Measurements from ENCODE around the gene GAL. TPM values are rescaled to one million over a fixed set of nuclear protein-coding genes. Genes with fewer than 3 reads are reported as not detected.

GAL gene
- total RNA-seq, 4 donors from 2014 or later = 2.9 to 10.6 (median 4.7) TPM; not detected in 1

DNA sequence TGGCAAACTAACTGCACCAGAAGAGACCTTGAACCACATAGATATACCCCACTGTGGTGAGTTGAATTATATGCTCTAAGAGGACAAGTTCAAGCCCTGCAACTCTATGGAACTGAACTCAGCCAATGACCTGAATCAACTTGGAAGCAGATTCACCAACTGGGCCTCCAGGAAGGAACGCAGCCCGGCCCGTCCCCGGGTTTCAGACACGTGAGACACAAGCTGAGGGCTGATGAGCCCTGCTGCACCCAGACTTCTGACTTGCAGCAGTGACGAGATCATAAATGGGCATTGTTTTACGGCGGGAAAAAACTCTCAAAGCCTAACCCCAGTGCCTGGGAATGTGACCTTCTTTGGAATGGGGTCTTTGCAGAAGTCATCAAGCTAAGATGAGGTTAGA lies 28.5 kb upstream of the GAL start:
- WGBS, 2 donors (ENCODE audit: low coverage in 1 of 2) = 81 to 95% methylated on average over 3 to 4 of the region's 8 CpGs
- H3K36me3 ChIP-seq = no peaks in the 10 kb centered on the region
- no peak overlapping the region for H3K27ac ChIP-seq
- H3K9me3 ChIP-seq = peaks cover 0 to 22% (median 0%) of the 10 kb centered on the region in 3 donors
- H3K4me1 ChIP-seq = peaks cover 0 to 10% (median 0%) of the 10 kb centered on the region in 3 donors
- H3K4me3 ChIP-seq = no peak overlapping the region
- no peak for ATAC-seq
- H3K27me3 ChIP-seq = peaks cover 39% of the 10 kb centered on the region
- TF ChIP-seq POLR2A (IDR thresholded peaks at IDR 0.05) = no peak

DNA sequence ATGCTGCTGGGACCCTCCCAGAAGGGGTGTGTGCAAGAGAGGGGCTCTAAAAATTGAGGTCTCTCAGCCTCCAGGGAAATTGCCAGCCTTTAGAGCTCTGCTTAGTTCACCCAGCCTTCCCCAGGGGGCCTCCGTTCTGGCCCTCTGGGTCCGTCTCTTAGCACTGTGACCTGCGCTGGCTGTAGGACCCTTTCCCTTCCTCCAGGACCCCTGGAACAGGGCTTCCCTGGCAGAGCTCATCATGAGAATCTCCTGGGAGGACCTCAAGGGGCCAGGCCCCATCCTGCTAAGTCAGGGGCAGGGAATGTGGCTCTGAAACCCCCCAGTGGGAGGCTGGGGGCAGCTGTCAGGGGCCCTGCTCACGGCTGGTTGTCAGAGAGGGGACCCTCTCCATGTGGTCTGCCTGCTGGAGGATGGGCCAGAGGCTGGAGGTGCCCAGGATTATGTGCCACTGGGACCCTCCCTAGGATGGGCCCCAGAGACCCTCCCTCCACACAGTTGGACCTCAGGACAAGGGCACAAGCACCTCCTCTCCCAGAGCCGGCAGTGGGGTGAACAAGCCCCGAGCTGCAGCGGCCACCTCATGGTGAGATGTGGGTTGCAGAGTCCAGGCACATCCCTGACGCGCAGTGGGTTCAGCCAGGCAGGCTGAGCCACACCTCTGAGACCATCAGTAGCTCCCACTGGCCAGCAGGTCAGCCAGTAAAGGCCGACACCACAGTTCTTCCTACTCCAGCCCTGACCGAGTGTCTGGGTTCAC lies 27.1 kb upstream of the GAL start:
- H3K4me3 ChIP-seq = no peak overlapping the region
- no peak for TF ChIP-seq POLR2AphosphoS5 (IDR thresholded peaks at IDR 0.05)
- TF ChIP-seq, protein P1, sequence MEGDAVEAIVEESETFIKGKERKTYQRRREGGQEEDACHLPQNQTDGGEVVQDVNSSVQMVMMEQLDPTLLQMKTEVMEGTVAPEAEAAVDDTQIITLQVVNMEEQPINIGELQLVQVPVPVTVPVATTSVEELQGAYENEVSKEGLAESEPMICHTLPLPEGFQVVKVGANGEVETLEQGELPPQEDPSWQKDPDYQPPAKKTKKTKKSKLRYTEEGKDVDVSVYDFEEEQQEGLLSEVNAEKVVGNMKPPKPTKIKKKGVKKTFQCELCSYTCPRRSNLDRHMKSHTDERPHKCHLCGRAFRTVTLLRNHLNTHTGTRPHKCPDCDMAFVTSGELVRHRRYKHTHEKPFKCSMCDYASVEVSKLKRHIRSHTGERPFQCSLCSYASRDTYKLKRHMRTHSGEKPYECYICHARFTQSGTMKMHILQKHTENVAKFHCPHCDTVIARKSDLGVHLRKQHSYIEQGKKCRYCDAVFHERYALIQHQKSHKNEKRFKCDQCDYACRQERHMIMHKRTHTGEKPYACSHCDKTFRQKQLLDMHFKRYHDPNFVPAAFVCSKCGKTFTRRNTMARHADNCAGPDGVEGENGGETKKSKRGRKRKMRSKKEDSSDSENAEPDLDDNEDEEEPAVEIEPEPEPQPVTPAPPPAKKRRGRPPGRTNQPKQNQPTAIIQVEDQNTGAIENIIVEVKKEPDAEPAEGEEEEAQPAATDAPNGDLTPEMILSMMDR (IDR thresholded peaks at IDR 0.05) = no peak
- no peak for TF ChIP-seq EP300 (IDR thresholded peaks at IDR 0.05)
- TF ChIP-seq POLR2A (IDR thresholded peaks at IDR 0.05) = no peak
- peaks cover 0 to 22% (median 0%) of the 10 kb centered on the region in 3 donors for H3K9me3 ChIP-seq
- peaks cover 0 to 10% (median 0%) of the 10 kb centered on the region in 3 donors for H3K4me1 ChIP-seq
- H3K27ac ChIP-seq = no peak overlapping the region
- no peaks in the 10 kb centered on the region for H3K36me3 ChIP-seq
- WGBS, 2 donors (ENCODE audit: low coverage in 1 of 2) = 100% methylated on average over 3 of the region's 11 CpGs; no CpG with 5 or more reads in 1 of the 2 donors
- no peak for ATAC-seq
- H3K27me3 ChIP-seq = peaks cover 29% of the 10 kb centered on the region

DNA sequence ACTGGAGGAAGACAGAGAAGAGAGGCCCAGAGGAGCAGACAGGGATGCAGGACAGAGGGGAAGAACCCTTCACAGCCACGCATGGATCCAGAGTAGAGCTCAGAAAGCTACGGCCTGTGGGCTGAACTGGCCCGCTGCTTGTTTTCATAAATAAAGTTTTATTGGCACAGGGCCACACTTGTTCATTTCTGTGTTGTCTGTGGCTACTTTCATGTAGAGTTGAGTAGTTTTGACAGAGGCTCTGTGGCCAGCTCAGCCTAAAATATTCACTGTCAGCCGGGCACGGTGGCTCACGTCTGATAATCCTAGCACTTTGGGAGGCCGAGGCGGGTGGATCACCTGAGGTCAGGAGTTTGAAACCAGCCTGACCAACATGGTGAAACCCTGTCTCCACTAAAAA lies 26.2 kb upstream of the GAL start:
- Histone ChIP-seq H3K27ac (no peak overlapping the region), H3K4me1 (peaks cover 0 to 10% (median 0%) of the 10 kb centered on the region in 3 donors), H3K4me3 (no peak overlapping the region), H3K9me3 (peaks cover 0 to 22% (median 0%) of the 10 kb centered on the region in 3 donors), H3K36me3 (no peaks in the 10 kb centered on the region), H3K27me3 (peaks cover 22% of the 10 kb centered on the region)
- ATAC-seq = no peak
- WGBS, 2 donors (ENCODE audit: low coverage in 1 of 2) = 100% methylated on average over 1 to 3 of the region's 8 CpGs
- TF ChIP-seq EP300 (IDR thresholded peaks at IDR 0.05) (no peak), POLR2AphosphoS5 (IDR thresholded peaks at IDR 0.05) (no peak), POLR2A (IDR thresholded peaks at IDR 0.05) (no peak)
- TF ChIP-seq, protein P1 (IDR thresholded peaks at IDR 0.05) = no peak

GRCh38 chr11:68658661-68659060 lies 25.7 kb upstream of the GAL start:
- 60 to 63% methylated on average over 1 to 12 of the region's 13 CpGs for WGBS, 2 donors (ENCODE audit: low coverage in 1 of 2)
- no peak overlapping the region for H3K4me3 ChIP-seq
- no peaks in the 10 kb centered on the region for H3K36me3 ChIP-seq
- TF ChIP-seq POLR2A (IDR thresholded peaks at IDR 0.05) (no peak), EP300 (IDR thresholded peaks at IDR 0.05) (no peak), POLR2AphosphoS5 (IDR thresholded peaks at IDR 0.05) (no peak)
- TF ChIP-seq, protein P1 (IDR thresholded peaks at IDR 0.05) = no peak
- peaks cover 0 to 10% (median 0%) of the 10 kb centered on the region in 3 donors for H3K4me1 ChIP-seq
- H3K9me3 ChIP-seq = peaks cover 0 to 22% (median 0%) of the 10 kb centered on the region in 3 donors
- no peak for ATAC-seq
- peaks cover 22% of the 10 kb centered on the region for H3K27me3 ChIP-seq
- H3K27ac ChIP-seq = no peak overlapping the region

DNA sequence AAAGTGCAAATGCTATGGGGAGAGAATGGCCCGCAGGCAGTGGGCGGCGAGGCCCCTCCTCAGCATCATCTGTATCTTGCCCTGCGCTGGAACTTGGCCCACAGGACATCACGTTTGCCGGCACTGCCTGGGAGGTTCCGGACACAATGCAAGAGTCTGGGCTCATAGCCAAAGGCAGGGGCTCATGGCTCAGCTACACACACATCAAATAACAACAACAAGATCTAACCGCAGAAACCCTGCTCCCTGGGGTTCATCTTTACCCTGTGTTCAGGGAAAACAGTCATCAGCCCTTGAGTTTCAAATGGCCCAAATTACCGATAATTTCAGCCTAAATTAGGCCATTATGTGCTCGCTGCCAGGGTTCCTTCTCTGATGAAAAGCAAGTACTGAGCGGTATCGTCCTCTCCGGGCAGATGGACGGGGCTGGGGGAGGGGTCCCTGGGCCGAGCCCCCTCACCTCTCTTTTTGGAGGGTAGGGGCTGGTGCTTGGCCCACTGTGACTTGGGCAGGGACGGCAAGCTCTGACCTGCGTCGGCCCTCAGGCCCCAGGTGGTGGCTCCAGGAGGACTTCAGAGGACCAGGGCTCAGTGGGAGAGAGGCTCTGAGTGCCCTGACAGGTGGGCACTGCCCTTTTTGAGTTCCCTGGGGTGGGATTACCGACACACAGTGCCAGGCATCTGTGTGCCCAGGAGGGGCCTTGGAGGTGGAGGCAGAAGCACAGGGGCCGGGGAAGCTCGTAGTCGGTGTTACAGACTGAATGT lies 25.0 kb upstream of the GAL start:
- TF ChIP-seq POLR2A (IDR thresholded peaks at IDR 0.05) = no peak
- TF ChIP-seq, protein P1 (IDR thresholded peaks at IDR 0.05) = no peak
- no peak for TF ChIP-seq POLR2AphosphoS5 (IDR thresholded peaks at IDR 0.05)
- no peak for TF ChIP-seq EP300 (IDR thresholded peaks at IDR 0.05)
- Histone ChIP-seq H3K36me3 (no peaks in the 10 kb centered on the region), H3K27me3 (peaks cover 23% of the 10 kb centered on the region), H3K9me3 (peaks cover 0 to 17% (median 0%) of the 10 kb centered on the region in 3 donors), H3K4me1 (peaks cover 0 to 10% (median 0%) of the 10 kb centered on the region in 3 donors), H3K27ac (no peak overlapping the region), H3K4me3 (no peak overlapping the region)
- peak; percentile 66 for ATAC-seq
- 45 to 59% methylated on average over 6 to 8 of the region's 22 CpGs for WGBS, 2 donors (ENCODE audit: low coverage in 1 of 2)

Measured in gastroesophageal sphincter (tissue), 4 donors.